Fibroblast of lung (primary cell): ENCODE measurements around the gene RPS24.

Experiments used
- CTCF ChIP-seq, 2 donors: IDR thresholded peaks in 1 of 2; conservative IDR thresholded peaks in 1 of 2; 1 replicate in 1 of 2; 2 replicates in 1 of 2; pipeline ENCODE4 v1.5.1; 2011 to 2012; ENCODE audit warnings: low read length in 2 of 2, control low read depth in 1 of 2, inconsistent platforms in 1 of 2, low read depth in 1 of 2, mild to moderate bottlenecking in 1 of 2
- EZH2 ChIP-seq: IDR thresholded peaks from 2 replicates; pipeline ENCODE4 v1.5.1; 2012; ENCODE audit warnings: low read length, control low read depth, mild to moderate bottlenecking; ENCODE audit errors: missing control alignments

- TF ChIP-seq CTCF (conservative IDR thresholded peaks at IDR 0.05 in 1 of 2, IDR thresholded peaks at IDR 0.05 in 1 of 2; ENCODE audit: low read depth in 1 of 2, low read length in 2 of 2) = no peak
- TF ChIP-seq EZH2 = no peak
Measured at GRCh38 chr10:78053211-78053868, 19.7 kb downstream of the RPS24 start.
